ENCODE data around the gene LIFR. TPM values are rescaled to one million over a fixed set of nuclear protein-coding genes. Genes with fewer than 3 reads are reported as not detected.
"Not testable (repeated sequence)": the region's sequence is repeated elsewhere in the genome, so short reads cannot be mapped to it uniquely, and the experiment has no call there.

The LIFR gene
- total RNA-seq, 1 donor from 2014 or later = 65.4 TPM

DNA sequence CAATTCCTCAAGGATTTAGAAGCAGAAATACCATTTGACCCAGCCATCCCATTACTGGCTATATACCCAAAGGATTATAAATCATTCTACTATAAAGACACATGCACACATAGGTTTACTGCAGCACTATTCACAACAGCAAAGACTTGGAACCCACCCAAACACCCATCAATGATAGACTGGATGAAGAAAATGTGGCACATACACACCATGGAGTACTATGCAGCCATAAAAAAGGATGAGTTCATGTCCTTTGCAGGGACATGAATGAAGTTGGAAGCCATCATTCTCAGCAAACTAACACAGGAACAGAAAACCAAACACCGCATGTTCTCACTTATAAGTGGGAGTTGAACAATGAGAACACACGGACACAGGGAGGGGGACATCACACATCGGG, 39.8 kb downstream of the LIFR start:
- DNase-seq (ENCODE audit: low spot score) = not testable (repeated sequence)

DNA sequence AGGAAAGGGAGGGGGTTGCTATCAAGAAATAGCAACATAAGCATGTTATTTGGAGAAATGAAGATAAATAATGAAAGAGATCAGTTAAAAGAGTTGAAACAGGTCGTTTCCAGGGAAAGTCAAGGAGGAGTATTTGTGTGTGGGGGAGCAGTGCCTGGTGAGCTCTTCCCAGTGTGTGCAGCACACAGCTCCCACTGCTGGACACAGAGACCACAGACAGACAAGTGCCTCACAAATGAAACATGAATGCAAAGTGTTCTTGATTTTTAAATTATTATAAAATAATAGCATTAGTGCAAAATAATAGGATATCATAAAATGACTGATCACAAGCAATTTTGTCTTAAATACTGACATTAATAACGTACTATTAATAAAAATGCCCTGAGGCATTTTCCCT, 40.8 kb downstream of the LIFR start:
- DNase-seq (ENCODE audit: low spot score) = no peak

DNA sequence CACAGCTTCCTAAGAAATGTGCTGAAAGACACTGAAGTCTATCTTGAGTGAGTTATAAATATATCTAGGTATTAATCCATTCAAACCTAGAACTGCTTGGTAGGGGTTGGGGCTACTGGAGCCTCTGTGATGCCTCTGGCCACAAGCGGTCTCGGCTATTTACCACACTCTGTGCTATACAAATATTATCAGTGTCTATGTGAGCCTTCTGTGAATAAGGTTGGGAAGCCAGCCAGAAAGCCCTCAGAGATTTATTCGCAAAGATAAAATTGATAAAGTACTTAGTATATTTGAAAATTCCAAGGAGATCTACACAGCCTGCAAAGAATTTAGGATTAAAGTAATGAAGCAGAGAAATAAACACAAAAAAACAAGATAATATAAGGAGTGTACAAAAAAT, 41.4 kb downstream of the LIFR start:
- DNase-seq (ENCODE audit: low spot score) = no peak

DNA sequence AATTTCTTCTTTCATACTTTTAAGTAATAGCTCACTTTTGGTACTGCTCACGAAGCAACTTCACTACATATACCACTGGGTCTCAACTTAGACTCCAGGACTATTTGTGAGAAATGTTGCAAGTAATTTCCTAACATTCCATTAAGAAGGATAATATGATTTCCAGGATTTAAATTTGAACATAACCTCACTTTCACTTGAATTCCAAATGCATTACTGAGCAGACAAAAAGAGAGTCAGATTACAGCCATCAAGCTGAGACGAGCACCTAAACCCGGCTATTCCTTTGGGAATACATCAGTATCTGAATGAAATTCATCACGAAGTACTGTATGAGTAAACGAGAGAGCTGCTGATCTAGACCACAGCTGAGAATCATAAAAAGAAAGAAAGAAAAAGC, 47.3 kb downstream of the LIFR start:
- no peak for DNase-seq (ENCODE audit: low spot score)

GRCh38 chr5:38506302-38506701, 50.1 kb downstream of the LIFR start:
- no peak for DNase-seq (ENCODE audit: low spot score)

- no peak for DNase-seq (ENCODE audit: low spot score)
Measured at GRCh38 chr5:38500573-38501260, 55.7 kb downstream of the LIFR start.

DNA sequence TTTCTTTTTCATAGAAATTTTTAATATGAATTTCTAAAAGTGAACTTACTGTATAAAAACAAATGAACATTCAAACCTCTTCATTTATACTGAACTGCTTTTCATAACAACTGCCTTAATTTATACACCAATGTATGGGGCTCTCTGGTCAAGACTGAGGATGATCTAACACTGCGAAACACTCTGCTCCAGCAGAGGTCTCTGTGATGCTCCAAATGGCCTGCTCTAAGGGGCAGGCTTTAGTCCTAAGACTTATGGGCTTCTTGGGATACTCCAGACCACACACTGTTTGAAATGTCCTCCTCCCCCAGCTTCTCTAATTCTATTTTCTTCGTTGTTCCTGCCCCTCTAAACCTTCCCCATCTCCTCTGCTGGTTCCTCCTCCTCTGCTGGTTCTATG, 58.5 kb downstream of the LIFR start:
- DNase-seq (ENCODE audit: low spot score) = no peak

- no peak for DNase-seq (ENCODE audit: low spot score)
Measured at GRCh38 chr5:38494763-38495162, 61.7 kb downstream of the LIFR start.

- DNase-seq (ENCODE audit: low spot score) = no peak
Measured at GRCh38 chr5:38494175-38494574, 62.3 kb downstream of the LIFR start.

DNA sequence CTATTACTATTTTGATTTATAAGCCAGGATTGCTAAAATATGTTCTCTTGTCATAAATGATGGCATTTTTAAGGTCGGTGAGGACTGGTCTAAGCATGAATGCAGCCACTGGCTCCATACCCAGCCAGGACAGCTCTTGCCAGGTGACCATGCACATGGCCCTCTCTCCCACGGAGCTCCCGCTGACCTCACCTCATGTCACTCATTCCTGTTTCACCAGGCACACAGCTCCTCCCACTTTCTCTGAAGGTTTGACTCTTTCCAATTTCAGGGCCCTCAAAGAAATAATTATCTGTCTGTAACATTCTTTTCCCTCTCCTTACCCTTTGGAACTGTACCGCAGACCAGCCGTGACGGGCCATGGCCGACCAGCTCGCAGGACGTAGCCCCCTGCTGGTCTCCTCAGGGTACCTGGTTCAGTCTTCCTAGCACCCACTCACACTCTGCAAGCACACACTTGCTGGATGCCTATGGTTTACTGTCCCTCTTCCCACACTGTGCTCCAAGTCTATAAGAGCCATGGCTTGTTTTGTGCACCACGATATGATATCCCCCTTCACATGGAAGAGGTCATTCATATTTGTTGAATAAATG, 72.5 kb downstream of the LIFR start:
- DNase-seq (ENCODE audit: low spot score) = no peak

GRCh38 chr5:38479315-38479904, 77.0 kb downstream of the LIFR start:
- no peak for DNase-seq (ENCODE audit: low spot score)

DNA sequence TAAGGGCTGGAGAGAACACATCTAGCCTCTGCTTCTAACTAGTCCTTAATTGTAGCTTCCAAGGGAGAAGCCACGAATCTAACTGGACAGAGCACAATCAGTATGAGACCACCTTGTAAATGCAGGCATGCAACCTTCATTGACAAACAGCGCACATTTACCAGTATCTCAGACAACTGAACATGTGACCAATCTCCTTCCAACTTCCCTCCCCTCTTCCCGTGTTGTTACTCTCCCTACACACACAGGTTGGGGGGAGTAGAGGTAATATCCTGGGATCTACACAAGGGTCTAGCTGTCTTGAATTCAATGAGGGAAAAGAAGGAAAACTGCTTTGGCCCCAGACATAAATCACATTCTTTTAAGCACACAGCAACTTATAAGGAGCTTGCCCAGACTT, 77.6 kb downstream of the LIFR start:
- DNase-seq (ENCODE audit: low spot score) = no peak

GRCh38 chr5:38478166-38478565, 78.3 kb downstream of the LIFR start:
- DNase-seq (ENCODE audit: low spot score) = no peak

DNA sequence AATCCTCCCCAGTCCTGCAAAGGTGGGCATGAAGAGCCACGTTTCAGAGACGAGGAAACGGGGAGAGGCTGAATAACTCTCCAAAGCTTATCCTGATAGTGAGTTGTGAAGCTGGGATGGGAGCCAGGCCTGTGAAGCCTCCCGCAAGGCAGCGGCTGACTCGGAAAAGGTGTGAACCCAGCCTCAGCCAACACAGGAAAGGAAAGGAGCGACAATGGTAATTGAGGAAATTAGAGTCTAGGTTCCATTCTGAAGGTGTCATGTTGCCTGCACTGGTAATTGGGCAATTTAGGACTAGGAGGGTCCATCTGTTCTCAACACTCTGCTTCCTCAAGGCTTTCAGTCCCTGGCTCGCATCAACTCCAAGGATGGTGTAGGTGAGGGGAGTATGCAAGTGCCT, 83.4 kb downstream of the LIFR start:
- DNase-seq (ENCODE audit: low spot score) = no peak

DNA sequence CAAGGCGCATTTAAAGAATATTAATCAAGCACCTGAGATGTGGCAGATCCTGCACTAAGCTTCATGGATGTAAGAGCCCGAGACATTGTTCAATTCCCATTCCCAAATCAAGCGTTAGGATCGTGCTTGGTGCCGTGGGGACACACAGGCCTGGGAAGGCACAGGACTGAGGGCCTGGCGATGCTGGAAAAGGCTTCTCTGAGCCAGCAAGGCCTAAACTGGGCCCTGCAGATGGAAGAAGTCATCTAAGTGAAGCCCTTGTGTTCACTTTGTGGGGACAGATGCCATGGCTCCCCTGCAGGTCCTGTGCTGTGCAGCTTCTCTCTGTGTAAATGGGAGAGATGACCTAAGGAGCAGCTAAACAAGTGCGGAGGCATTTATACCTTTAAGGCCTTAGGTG, 83.9 kb downstream of the LIFR start:
- no peak for DNase-seq (ENCODE audit: low spot score)

- no peak for DNase-seq (ENCODE audit: low spot score)
Measured at GRCh38 chr5:38471709-38472108, 84.7 kb downstream of the LIFR start.

GRCh38 chr5:38469707-38470267, 86.7 kb downstream of the LIFR start:
- DNase-seq (ENCODE audit: low spot score) = no peak

DNA sequence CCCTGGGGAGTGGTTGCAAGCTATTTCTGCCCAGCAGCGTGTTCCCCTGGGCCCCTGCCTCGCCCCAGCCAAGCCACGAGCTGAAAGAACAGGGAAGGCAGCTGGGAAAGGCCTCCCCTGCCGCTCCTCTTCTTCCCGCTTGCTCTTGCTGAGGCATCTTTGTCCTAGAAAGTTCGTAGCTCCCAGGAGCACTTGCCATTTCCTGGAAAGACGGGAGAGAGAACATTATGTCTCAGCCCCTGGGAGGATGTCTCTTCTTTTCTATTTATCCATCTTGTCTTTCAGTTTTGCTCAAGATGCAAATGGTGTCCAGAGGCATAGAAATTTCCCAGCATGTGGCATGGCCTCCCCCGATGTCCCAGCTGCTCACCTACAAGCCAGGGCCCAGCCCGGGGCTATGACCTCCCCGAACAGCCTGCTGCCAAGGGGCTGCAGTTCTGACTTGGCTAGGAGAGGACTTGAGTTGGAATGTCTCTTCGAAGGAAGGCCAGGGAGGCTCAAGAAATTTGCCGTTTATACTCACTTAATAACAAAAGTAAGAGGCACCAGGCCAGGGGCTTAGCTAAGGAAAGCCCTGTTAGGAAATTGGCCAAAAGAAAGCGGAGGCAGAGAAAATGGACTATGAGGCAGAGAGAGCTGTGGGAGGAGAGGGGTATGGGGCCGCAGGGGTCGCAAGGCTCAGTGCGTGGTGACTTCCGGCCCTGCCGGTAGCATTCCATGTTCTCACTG, 87.3 kb downstream of the LIFR start:
- DNase-seq (ENCODE audit: low spot score) = no peak

DNA sequence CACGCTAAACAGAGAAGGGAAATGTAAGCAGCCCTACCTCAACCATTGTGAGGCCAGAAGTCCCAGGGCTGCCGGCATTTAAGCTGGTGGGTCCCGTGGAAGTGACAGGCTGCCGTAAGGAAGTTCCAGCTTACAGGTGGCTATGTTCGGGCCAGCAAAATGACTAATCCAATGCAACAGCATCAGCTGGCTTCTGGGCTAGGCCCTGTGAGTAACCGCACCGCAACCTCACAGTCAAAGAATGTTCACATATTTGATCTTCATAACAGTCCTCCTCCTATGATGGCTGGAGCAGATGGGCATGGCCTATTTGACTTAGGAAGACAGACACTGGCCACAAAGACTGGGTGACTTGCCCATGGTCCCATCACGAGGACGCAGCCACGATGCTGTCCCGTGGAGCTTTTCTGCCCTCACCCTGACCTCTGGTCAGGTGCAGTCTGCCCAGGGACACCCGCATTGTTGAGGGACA, 88.2 kb downstream of the LIFR start:
- DNase-seq (ENCODE audit: low spot score) = no peak

DNA sequence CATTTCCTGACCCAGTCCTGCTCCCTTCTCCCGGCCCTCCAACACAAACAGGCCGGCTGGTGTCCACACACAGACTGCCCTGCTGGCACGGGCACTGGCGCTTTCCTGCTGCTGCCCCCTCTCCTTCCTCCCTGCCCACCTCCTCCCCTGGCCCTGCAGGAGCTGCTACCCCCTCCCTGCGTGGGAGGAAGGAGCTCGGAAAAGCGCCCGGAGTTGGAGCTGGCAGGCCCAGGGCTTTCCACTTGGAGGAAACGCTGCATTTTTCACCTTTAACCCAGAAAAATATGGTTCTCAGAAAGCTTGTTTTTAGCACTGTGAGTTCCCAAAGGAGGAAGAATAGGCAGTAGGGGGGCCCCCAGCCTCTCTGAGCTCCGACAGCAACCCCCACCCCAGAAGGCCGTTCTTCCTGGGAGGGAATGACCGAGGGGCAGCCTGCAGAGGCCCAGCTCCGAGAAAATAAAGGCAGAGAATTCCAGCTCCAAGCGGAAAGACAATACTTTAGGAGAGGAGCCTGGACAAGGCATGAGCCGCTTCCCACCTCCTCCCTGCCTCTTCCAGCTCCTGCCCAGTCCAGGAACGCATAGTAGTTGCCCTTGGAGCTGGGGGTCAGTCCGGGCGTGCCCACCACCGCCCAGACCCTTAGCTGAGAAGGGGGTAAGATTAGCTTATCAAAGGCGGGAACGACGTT, 88.9 kb downstream of the LIFR start:
- DNase-seq (ENCODE audit: low spot score) = peak; percentile 64

GRCh38 chr5:38466424-38467189, 89.8 kb downstream of the LIFR start:
- peak; percentile 83 for DNase-seq (ENCODE audit: low spot score)
